HG03460 (cell line): ENCODE data around the gene SNCA.

Experiments
- ATAC-seq: cut with Tn5 transposase; IDR thresholded peaks from one replicate; pipeline ENCODE4 v1.9.1; 2021; ENCODE audit not compliant: unreplicated experiment

SNCA gene

GRCh38 chr4:89712141-89712540, 124.8 kb downstream of the SNCA start:
- no peak for ATAC-seq

DNA sequence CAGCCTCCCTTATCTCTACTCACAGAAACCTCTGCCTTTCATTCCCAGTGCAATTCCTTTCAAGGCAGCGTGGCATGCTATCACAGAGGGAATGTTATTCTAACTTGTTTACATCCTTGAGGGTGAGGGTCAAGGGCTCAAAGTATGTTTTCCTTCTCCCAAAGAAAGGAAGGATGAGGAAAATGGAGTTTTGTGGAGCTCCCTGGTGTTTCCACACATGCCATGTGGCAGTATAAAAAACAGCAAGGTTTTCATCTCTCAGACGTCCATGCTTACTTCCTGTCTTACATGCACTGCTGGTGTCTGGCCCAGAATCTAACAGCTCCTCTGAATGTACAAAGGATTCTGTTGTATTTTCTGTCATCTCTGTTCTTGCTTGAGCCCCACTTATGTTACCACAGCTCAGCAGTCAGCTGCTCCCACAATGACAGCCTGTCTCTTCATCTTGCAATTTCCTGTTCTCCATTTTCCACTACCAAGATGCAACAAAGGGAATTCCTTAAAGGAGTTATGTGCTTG, 128.0 kb downstream of the SNCA start:
- ATAC-seq = no peak

GRCh38 chr4:89707467-89707866, 129.5 kb downstream of the SNCA start:
- ATAC-seq = no peak

GRCh38 chr4:89704651-89705395, 132.1 kb downstream of the SNCA start:
- no peak for ATAC-seq

- no peak for ATAC-seq
Observed at GRCh38 chr4:89703829-89704590, 133.0 kb downstream of the SNCA start.

GRCh38 chr4:89700766-89701423, 136.1 kb downstream of the SNCA start:
- no peak for ATAC-seq

- no peak for ATAC-seq
Observed at GRCh38 chr4:89685690-89686089, 151.3 kb downstream of the SNCA start.

DNA sequence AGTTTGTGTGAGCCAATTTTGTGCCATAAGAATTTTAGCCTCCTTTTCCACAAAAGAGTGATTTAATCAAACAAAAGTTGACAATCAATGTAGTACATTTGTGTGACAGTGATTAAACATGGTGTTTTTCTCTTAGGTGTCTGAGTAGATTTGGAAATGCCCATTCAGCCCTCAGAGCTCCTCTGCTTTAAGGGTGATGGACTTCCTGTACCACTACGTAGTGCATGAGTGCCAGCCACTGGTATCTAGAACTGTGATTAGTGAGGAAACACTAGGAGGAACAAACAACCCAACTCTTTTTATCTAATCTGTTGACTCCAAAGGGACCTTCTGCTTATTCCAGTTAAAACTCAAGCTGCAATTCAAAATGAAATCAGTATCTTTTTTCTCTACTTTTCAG, 151.7 kb downstream of the SNCA start:
- ATAC-seq = no peak

DNA sequence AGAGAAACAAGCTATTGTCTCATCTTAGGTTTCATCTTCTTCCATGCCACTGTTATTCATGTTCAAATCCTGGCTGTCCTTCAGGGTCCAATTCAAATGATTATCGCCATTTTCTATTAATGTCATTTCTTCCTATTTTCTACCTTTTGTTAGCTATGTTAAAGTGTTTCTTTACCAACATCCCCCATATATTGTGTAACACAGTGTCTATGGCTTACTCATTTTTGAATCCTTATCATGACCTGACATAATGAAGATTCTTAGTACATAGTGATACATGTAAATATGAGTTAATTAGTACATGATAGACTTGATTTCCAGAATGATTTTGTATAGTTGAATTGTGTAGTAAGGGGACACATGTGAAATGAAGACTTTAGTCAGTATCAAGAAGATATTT, 152.4 kb downstream of the SNCA start:
- no peak for ATAC-seq

GRCh38 chr4:89682808-89683207, 154.2 kb downstream of the SNCA start:
- no peak for ATAC-seq

DNA sequence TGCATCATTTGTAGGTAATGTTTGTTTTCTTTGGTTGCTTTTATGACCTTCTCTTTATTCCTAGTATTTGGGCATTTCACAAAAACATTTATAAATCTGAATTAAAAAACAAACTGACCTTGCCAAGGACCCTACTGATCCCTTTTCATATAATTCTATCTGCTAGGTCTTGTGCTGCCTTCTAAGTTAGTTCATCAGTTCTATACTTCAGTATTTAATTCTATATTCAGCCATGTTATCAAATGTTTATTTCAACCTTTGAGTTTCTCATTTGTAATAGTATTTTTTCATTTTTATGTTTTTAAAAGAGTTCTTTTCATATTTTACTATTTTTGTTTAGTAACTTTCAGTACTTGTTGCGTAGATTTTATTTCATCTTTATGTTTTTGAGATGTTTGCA, 155.3 kb downstream of the SNCA start:
- ATAC-seq = no peak

DNA sequence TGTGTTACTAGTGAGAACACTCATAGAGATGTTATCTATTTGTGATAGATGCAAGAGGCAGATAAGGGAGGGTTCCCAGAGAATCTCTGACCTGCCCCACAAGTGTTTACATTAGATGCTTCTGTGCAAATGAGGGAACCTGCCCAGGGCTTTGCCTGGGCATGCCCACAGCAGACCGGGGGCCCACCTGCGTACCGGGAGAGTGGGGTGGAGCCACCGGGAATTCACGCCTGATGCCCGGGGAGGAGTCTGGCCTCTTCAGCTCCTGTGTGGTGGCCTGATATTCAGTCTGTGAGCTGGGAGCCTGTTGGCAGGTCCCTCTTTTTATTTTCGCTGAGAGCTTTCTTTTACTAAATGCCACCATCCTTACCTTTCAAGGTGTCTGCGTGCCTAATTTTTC, 155.7 kb downstream of the SNCA start:
- ATAC-seq = no peak

GRCh38 chr4:89674876-89675459, 162.0 kb downstream of the SNCA start:
- ATAC-seq = no peak
